Right atrium auricular region (tissue), 2 donors: ENCODE data around the gene RTN4R. TPM values are rescaled to one million over a fixed set of nuclear protein-coding genes. Genes with fewer than 3 reads are reported as not detected.

Source experiments
- DNase-seq: peaks from one replicate; pipeline ENCODE4 v3.0.0-alpha.2; 2019; ENCODE audit warnings: low spot score
- H3K27ac ChIP-seq, 2 donors: fragments of 200-600 bp; sonication (generic); 1 replicate in 1 of 2; 2 replicates in 1 of 2; pipeline ENCODE4 v1.5.1; 2016 to 2019
- H3K27me3 ChIP-seq, 2 donors: fragments of 200-600 bp; sonication (generic); one replicate each; pipeline versions ENCODE4 v1.5.1 to v1.6.0; 2017 to 2019
- H3K36me3 ChIP-seq: fragments of 200-600 bp; sonication (generic); one replicate; pipeline ENCODE4 v1.5.1; 2016
- H3K4me1 ChIP-seq, 2 donors: fragments of 200-600 bp; sonication (generic); one replicate each; pipeline versions ENCODE4 v1.5.1 to v1.6.0; 2017 to 2019
- H3K4me3 ChIP-seq, 2 donors: fragments of 200-600 bp; sonication (generic); 1 replicate in 1 of 2; 2 replicates in 1 of 2; pipeline ENCODE4 v1.5.1; 2017 to 2019; ENCODE audit warnings: mild to moderate bottlenecking in 1 of 2, moderate library complexity in 1 of 2
- H3K9me3 ChIP-seq, 2 donors: fragments of 200-600 bp; sonication (generic); one replicate each; pipeline ENCODE4 v1.5.1; 2019
- total RNA-seq, 2 donors: library from RNA; depleted of rRNA; stranded (reverse); fragments of >200 nt; gene quantifications; one replicate each; pipeline ENCODE4 v1.1.0, GENCODE V29; 2016
- TF ChIP-seq, protein P1 (sequence below), 2 donors: fragments of 200-600 bp; sonication (generic); IDR thresholded peaks; one replicate each; pipeline ENCODE4 v1.5.1; 2019; ENCODE audit warnings: antibody characterized with exemption in 2 of 2

The RTN4R gene
- total RNA-seq, 2 donors from 2014 or later = 1.0 to 2.0 TPM

DNA sequence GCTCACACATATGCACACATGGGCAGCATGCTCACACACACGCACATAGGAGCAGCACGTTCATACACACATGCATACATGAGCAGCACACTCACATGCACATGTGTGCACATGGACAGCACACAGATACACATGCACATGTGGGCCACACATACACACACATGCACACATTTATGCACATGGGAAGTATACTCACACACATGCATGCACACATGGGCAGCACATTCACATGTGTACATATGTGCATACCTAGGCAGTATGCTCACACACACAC, 42.5 kb downstream of the RTN4R start:
- Histone ChIP-seq H3K36me3 (no peaks in the 10 kb centered on the region), H3K4me3 (no peak overlapping the region), H3K27me3 (no peaks in the 10 kb centered on the region), H3K27ac (no peak overlapping the region), H3K4me1 (peaks cover 0 to 16% of the 10 kb centered on the region in 2 donors), H3K9me3 (no peaks in the 10 kb centered on the region)
- TF ChIP-seq, protein P1, sequence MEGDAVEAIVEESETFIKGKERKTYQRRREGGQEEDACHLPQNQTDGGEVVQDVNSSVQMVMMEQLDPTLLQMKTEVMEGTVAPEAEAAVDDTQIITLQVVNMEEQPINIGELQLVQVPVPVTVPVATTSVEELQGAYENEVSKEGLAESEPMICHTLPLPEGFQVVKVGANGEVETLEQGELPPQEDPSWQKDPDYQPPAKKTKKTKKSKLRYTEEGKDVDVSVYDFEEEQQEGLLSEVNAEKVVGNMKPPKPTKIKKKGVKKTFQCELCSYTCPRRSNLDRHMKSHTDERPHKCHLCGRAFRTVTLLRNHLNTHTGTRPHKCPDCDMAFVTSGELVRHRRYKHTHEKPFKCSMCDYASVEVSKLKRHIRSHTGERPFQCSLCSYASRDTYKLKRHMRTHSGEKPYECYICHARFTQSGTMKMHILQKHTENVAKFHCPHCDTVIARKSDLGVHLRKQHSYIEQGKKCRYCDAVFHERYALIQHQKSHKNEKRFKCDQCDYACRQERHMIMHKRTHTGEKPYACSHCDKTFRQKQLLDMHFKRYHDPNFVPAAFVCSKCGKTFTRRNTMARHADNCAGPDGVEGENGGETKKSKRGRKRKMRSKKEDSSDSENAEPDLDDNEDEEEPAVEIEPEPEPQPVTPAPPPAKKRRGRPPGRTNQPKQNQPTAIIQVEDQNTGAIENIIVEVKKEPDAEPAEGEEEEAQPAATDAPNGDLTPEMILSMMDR (IDR thresholded peaks at IDR 0.05) = no peak
- DNase-seq = no peak

- Histone ChIP-seq H3K9me3 (no peaks in the 10 kb centered on the region), H3K4me1 (peaks cover 0 to 11% of the 10 kb centered on the region in 2 donors), H3K36me3 (no peaks in the 10 kb centered on the region), H3K4me3 (no peak overlapping the region), H3K27ac (no peak overlapping the region), H3K27me3 (no peaks in the 10 kb centered on the region)
- DNase-seq = no peak
- TF ChIP-seq, protein P1 (IDR thresholded peaks at IDR 0.05) = no peak
These were observed 43.0 kb downstream of the RTN4R start for GRCh38 chr22:20224917-20225692.

DNA sequence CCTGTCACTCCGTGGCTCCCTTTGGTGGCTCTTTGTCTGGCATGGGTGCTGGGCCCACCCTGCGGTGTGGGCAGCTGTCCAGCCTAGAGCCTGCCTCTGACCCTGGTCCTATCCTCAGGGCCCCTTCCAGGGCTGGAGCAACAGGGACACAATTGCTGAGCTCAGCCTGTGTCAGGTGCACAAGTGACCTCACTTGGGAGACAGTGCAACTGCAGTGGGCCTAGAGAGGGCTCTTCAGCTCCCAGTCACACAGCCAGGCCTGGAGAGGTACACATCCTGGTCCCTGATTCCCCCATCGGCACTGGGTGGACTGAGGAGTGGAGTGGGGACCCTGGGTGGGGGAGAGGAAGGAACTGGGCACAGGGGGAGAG, 43.9 kb downstream of the RTN4R start:
- no peaks in the 10 kb centered on the region for H3K27me3 ChIP-seq
- DNase-seq = no peak
- H3K36me3 ChIP-seq = no peaks in the 10 kb centered on the region
- TF ChIP-seq, protein P1 (IDR thresholded peaks at IDR 0.05) = no peak
- peaks cover 0 to 6% of the 10 kb centered on the region in 2 donors for H3K4me1 ChIP-seq
- H3K27ac ChIP-seq = no peak overlapping the region
- no peak overlapping the region for H3K4me3 ChIP-seq
- H3K9me3 ChIP-seq = no peaks in the 10 kb centered on the region

DNA sequence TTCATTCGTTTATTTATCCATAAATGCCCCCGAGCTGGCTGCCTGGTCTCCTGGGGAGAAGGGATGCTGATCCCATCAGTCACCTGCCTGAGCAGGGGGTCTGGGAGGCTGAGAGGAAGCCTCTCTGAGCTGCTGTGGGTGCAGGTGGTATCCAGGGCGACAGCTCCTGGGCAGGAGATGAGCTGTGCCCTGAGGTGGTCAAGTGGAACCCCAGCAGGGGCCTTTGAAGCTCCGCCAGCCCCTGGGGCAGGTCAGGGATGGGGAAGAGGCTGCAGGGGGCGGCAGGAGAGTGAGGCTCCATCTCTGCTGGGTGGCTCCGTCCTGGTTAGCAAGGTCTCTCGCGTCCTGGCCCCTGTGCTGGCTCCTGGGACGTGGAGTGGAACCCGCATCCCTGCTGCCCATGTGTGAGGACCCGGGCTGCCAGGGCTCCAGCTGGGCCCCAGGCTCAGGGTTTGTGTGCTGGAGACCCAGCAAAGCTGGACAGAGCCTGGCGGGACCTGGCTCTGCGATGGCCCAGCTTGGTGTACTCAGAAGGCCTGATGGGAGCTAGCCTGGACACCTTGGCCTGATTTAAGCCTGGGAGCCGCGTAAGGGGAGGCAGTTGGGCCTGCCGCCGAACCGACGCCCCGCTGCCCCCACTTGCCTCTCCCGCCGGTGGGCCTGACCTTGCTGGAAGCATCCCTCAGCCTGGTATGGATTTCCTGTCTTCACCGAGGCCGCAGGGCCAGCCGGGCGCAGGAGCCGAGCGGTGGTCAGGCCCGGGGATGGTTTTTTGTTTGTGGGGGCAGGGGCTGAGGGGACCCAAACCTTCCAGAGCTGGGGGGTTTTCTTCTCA, 44.5 kb downstream of the RTN4R start:
- H3K4me1 ChIP-seq = peaks cover 0 to 6% of the 10 kb centered on the region in 2 donors
- no peak overlapping the region for H3K27ac ChIP-seq
- no peaks in the 10 kb centered on the region for H3K27me3 ChIP-seq
- no peaks in the 10 kb centered on the region for H3K9me3 ChIP-seq
- TF ChIP-seq, protein P1 (IDR thresholded peaks at IDR 0.05) = no peak
- no peaks in the 10 kb centered on the region for H3K36me3 ChIP-seq
- DNase-seq = no peak
- no peak overlapping the region for H3K4me3 ChIP-seq

- H3K4me1 ChIP-seq = peaks cover 0 to 6% of the 10 kb centered on the region in 2 donors
- no peak overlapping the region for H3K27ac ChIP-seq
- TF ChIP-seq, protein P1 (IDR thresholded peaks at IDR 0.05) = no peak
- H3K27me3 ChIP-seq = no peaks in the 10 kb centered on the region
- no peaks in the 10 kb centered on the region for H3K9me3 ChIP-seq
- DNase-seq = no peak
- no peaks in the 10 kb centered on the region for H3K36me3 ChIP-seq
- H3K4me3 ChIP-seq = no peak overlapping the region
These were observed 45.2 kb downstream of the RTN4R start for GRCh38 chr22:20222764-20223420.
